Nucleus accumbens (tissue), 56 donors: ENCODE data around the gene XCL1.
"Not testable (repeated sequence)": the region's sequence is repeated elsewhere in the genome, so short reads cannot be mapped to it uniquely, and the experiment has no call there.

Experiments used
- DNase-seq, 56 donors: peaks; one replicate each; lab custom pipeline; 2025; lab: John Stamatoyannopoulos, UW

Gene XCL1, protein sequence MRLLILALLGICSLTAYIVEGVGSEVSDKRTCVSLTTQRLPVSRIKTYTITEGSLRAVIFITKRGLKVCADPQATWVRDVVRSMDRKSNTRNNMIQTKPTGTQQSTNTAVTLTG

GRCh38 chr1:168576245-168576688 is at the start of gene XCL1:
XCL1 (plus strand) TSS chr1:168576605; CDS start chr1:168576638, 33 bp downstream.
- DNase-seq, result not testable (repeated sequence)

GRCh38 chr1:168529518-168529917 is 46.9 kb upstream of the XCL1 start:
- no peak for DNase-seq

DNA sequence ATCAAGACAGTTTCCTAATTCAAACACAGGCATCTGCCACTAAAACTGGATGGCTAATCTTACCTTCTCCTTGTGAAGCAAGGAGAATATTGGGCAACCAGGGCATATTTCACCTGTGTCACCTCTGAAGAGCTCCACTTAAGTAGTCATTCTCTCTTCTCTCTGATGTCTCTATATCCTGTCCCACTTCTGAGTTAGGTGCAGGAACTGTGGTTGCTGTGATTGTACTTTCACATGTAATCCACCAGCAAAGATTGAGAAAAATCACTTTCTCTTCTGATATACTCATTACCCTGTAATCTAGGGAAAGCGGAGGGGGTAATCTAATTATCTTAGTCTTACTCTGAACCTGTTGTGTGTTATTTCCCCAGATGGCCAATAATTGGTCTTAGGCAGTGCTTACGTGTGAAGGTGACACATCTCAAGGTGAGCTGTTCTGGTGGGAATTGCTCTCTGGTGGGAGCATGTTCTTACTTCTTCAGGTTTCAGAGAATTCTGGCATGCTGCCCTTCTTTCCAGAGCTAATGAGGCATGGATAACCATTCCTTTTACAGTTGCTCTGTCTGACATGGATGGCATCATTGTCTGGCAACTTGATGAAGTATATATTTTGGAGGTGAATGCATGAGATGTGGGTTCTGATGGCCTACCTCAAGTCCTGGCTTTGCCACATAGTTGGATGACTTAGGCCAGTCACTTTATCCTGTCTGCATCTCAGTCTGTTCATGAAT is 44.6 kb upstream of the XCL1 start:
- no peak for DNase-seq

DNA sequence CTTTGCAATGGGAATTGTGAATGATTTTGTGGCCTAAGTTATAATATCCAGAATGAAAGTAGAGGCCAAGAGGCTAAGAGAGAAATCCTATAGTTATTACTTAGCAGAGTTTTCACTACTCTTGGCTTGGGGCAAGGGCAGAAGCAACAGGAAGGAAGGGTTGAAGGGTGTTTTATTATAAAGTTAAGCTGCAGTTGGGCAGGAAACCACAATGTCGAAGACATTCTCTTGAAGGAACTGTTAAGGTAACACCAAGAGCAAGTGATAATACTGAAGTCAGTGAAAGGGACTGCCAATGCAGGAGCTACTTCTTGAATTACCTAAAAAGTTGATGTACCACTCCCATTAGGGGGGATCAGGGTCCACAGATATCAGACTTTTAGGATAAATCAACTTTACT is 40.9 kb upstream of the XCL1 start:
- DNase-seq, result no peak

- peak in 3 of 56 donors; percentile 1 to 14 (median 1) for DNase-seq
Measured at GRCh38 chr1:168540798-168541197, 35.6 kb upstream of the XCL1 start.

GRCh38 chr1:168542978-168543377 is 33.4 kb upstream of the XCL1 start:
- DNase-seq, result not testable (repeated sequence)

GRCh38 chr1:168543840-168544498 is 32.4 kb upstream of the XCL1 start, which contains the start of gene XCL2:
XCL2 (minus strand) TSS chr1:168543997; CDS start chr1:168543964, 33 bp downstream.
- not testable (repeated sequence) for DNase-seq

DNA sequence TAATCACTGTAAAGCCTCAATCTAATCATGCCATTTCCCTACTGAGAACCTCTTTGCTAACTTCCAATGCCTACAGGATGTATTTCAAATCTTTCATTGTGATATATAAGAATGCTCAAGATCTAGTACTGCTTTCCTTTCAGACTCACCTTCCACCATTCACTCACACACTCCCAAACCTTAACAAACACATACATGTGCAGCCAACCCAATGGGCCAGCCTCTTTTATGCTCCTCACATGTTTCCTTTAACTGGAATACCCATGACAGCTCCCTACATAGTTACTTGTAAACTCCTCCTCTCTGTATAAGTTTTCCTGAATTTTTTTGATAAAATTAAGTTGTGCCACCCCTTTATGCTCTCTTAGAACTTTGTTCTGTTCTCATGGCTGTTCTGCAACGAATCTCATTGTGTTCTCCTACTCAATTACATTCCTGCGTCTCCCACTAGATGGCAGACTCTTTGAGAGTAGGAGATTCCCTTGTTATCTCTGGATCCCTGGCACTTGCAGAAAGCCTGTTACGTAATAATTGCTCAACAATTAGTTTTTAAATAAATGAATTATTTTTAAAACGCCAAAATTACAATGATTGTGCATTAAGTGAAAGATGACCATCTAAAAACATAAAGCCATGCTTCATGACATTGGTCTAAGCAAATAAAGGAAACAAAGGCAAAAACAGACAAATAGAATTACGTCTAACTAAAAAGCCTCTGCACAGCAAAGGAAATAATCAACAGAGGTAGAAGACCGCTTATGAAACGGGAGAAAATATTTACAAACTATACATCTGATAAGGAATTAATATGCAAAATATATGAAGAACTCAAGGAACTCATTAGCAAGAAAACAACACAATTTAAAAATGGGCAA is 30.5 kb upstream of the XCL1 start:
- DNase-seq, result not testable (repeated sequence)

- DNase-seq, result not testable (repeated sequence)
Measured at GRCh38 chr1:168546553-168546895, 29.9 kb upstream of the XCL1 start.

GRCh38 chr1:168550971-168551370 is 25.4 kb upstream of the XCL1 start:
- no peak for DNase-seq

DNA sequence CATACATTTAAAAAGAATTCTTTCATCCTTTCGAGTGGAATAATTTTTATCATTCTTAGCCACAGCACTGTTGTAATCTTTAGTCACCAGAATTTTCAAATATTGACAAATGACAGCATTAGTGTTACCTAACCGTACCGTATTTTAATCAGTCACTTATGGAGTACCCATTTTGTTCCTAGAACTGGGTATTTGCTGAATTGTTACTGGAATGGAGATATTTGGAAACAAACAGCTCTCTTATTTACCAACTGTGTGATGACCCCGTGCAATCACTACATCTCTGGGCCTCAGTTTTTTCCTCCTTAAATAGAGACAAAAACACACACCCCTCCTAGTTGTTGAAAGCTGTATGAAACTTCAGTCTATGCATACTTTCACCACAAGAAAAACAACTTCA is 24.7 kb upstream of the XCL1 start:
- DNase-seq, result no peak

- no peak for DNase-seq
Measured at GRCh38 chr1:168552961-168553360, 23.4 kb upstream of the XCL1 start.

DNA sequence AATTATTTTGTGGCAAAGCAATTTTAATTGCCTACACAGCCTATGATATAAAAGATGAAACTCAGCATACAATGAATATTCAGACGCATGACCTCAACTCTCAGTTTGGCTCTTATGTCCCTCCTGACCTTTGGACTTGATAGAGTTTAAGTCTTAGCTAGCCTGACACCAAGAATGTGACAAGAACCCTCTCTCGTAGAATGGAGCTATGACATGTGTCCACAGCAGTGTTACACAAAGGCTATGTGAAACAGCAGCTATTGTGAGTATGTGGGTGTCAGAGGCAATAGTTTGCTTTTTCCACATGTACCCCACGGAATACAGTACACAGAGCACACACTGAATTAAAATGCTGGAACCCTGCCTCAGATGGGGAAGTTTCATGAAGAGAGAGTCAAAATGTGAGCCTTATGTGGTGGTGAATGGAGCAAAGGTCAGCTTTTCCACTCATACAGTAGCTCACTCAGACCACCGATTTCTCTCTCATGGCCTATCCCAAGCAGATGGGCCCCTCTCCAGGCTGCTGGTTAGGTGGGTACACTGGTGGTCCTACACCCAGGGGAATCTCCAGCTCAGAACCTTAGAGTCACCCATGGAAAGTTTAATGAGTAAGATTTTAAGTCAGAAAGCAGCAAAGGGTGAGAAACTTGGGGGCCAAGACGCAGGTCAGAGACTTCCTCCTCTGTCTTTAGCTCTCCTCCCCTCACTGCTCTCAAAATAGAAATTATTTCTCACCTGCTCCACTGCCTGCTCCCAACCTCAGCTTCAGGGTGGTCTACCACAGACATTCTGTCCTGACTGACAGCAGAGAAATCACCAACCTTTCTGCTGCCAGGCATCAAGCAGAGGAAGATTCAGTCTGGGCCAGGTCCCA is 22.5 kb upstream of the XCL1 start:
- DNase-seq, result no peak

DNA sequence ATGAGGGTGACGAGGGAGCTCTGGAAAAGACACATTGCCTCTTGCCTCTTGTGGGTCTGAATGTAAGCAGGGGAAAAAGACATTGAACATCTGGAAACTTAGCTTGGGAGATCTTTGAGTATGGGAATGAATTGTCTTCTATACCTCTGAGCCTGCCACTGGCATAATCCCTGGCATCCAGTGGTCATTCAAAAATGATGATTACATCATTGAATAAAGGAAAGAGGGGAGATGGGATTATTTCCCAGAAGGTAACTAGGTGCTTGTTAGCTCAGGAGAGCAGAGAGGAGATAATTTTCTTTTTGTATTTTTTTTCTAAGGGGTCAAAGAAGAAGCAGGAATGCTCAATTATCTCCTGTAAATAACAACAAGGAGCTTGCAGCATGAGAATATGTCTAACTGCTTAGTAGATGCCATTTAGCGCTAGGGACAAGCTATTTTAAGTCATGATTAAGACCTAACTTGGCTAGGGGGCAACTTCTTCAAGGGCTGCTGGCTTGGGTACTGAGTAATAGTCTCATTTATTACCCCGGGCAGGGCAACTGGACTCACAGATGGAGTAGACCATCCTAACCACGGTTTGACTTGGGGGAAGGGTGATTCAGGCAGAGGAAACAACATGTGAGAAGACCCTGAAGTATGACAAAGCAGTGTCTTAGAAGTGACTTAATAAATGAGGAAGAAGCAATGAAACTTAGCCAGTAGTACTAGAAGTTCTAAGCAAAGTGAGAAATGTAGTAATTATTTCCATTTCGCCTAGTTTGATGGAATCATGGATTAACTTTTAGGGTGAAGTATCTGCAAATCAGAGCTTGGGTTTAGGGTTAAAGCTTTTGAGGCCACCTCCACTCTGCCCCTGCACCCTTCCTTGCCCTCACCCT is 21.6 kb upstream of the XCL1 start:
- peak in 1 of 56 donors; percentile 0 for DNase-seq

DNA sequence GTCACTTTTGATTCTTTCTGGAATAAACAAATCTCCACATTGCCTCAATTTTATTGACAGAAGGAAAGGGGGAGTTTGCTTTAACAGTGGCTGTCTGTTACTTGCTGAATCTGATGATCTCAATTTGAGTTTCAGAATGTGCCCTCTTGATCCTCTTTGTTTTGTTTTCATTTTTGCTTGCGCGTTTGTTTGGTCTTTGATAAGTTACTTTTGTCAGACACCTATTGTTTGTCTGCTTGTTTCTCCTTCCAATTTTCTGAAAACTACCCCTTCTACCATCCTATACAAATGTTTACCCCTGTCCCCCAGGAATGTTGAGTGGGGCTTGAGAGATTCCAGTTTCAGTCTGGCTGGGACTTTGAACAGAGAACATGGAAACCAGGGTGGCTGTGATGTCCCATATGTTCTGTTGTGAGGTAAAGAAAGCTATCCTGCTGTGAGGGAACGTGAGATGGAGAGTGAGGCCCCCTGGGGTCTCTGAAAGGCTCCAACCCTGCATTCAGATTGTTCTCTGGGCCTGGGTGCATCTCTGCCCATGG is 20.8 kb upstream of the XCL1 start:
- DNase-seq, result no peak

GRCh38 chr1:168556647-168557046 is 19.8 kb upstream of the XCL1 start:
- no peak for DNase-seq

DNA sequence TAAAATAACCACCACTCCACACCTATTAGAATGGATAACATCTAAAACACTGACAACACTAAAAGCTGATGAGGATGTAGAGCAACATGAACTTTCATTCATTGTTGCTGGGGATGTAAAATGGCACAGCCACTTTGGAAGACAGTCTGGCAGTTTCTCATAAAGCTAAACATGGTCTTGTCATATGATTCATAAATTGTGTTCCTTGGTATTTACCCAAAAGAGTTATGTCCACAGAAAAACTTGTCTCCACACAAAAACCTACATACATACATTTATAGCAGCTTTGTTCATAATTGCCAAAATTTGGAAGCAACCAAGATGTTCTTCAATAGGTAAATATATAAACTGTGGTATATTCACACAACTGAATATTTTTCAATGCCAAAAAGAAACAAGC is 16.0 kb upstream of the XCL1 start:
- DNase-seq, result no peak

DNA sequence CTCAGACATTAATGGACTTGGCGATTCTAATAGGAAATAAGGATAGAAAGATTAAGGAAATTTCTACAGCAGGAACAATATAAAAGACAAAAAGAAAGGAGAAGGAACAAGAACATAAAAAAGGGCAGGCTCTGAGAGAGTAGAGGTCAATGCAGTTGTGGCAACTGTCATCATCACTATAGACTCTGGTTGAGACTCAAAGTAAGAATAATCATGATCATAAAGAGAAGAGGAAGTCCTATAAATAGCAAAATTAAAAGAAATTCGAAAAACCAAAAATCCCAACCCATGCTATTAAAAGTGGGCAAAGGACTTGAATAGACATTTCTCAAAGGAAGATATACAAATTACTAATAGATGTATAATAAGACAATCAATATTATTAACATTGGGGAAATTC is 14.4 kb upstream of the XCL1 start:
- DNase-seq, result no peak

DNA sequence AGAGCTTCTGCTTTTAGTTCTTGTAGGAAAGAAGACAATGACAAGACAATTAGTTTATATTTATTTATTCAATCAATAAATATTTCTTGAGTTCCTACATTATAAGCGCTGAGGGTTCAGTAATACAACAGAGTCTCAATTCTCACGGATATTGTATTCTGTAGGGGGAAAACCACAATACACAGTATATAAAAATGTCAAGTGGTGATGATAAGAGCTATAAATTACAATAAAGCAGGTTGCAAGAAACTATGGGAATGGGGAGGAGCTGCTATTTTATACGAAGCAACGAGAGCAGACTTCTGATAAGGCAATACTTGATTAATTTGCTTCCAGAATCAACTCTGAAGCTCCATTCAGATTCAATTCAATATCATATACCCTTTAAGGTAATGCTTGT is 10.6 kb upstream of the XCL1 start:
- DNase-seq, result no peak
